Parathyroid adenoma (tissue), 2 donors: ENCODE measurements around the gene SUCLG2.

ENCODE experiments used
- H2AFZ ChIP-seq: fragments of 300-600 bp; sonication (generic); one replicate; pipeline ENCODE4 v1.7.0; 2017; ENCODE audit warnings: antibody characterized with exemption, mild to moderate bottlenecking
- H3K27ac ChIP-seq: fragments of 300-600 bp; sonication (generic); one replicate; pipeline ENCODE4 v1.7.0; 2017
- H3K27me3 ChIP-seq: fragments of 300-600 bp; sonication (generic); one replicate; pipeline ENCODE4 v1.7.0; 2017; ENCODE audit warnings: low read length; ENCODE audit not compliant: control insufficient read depth, insufficient read depth
- H3K36me3 ChIP-seq: fragments of 300-600 bp; sonication (generic); one replicate; pipeline ENCODE4 v1.7.0; 2017; ENCODE audit warnings: low read length; ENCODE audit not compliant: control insufficient read depth, insufficient read depth
- H3K4me1 ChIP-seq: fragments of 300-600 bp; sonication (generic); one replicate; pipeline ENCODE4 v1.7.0; 2017; ENCODE audit warnings: control low read depth
- H3K4me2 ChIP-seq: fragments of 300-600 bp; sonication (generic); one replicate; pipeline ENCODE4 v1.7.0; 2017; ENCODE audit warnings: low read length
- H3K4me3 ChIP-seq: fragments of 300-600 bp; sonication (generic); one replicate; pipeline ENCODE4 v1.7.0; 2017; ENCODE audit warnings: low read depth, low read length
- H3K79me2 ChIP-seq: fragments of 300-600 bp; sonication (generic); one replicate; pipeline ENCODE4 v1.7.0; 2017; ENCODE audit warnings: control low read depth
- H3K9ac ChIP-seq: fragments of 300-600 bp; sonication (generic); one replicate; pipeline ENCODE4 v1.7.0; 2017; ENCODE audit warnings: mild to moderate bottlenecking
- H3K9me3 ChIP-seq: fragments of 300-600 bp; sonication (generic); one replicate; pipeline ENCODE4 v1.7.0; 2017; ENCODE audit warnings: low read length; ENCODE audit not compliant: control insufficient read depth
- TF ChIP-seq, protein P1 (sequence below): fragments of 300-600 bp; sonication (generic); IDR thresholded peaks from one replicate; pipeline ENCODE4 v1.7.0; 2017; ENCODE audit warnings: antibody characterized with exemption, mild to moderate bottlenecking
- donor health status: primary hyperparathyroidism.

Gene SUCLG2

DNA sequence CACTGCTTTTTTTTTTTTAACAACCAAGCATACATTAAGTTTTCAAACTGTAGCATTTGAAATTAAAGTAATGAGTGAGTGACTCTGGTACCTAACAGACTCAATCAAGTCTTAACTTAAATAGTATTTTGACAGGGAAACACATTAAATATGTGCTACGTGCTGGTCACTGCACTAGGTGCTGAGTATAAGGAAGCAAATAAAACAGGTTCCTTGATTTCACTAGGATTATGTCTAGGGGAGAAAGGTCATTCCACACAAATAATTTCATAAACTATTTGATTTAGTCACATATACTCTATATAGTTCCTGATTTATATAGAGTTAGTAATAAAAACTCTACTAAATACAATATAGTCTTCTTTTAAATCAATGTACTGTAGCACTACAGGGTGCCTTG is 89.4 kb downstream of the SUCLG2 start:
- Histone ChIP-seq H2AFZ (no peak overlapping the region), H3K4me2 (no peak overlapping the region), H3K27ac (no peak overlapping the region), H3K36me3 (no peaks in the 10 kb centered on the region), H3K27me3 (no peaks in the 10 kb centered on the region), H3K9me3 (no peaks in the 10 kb centered on the region), H3K79me2 (peaks cover 9% of the 10 kb centered on the region), H3K9ac (no peak overlapping the region), H3K4me1 (no peaks in the 10 kb centered on the region), H3K4me3 (no peak overlapping the region)
- TF ChIP-seq, protein P1, sequence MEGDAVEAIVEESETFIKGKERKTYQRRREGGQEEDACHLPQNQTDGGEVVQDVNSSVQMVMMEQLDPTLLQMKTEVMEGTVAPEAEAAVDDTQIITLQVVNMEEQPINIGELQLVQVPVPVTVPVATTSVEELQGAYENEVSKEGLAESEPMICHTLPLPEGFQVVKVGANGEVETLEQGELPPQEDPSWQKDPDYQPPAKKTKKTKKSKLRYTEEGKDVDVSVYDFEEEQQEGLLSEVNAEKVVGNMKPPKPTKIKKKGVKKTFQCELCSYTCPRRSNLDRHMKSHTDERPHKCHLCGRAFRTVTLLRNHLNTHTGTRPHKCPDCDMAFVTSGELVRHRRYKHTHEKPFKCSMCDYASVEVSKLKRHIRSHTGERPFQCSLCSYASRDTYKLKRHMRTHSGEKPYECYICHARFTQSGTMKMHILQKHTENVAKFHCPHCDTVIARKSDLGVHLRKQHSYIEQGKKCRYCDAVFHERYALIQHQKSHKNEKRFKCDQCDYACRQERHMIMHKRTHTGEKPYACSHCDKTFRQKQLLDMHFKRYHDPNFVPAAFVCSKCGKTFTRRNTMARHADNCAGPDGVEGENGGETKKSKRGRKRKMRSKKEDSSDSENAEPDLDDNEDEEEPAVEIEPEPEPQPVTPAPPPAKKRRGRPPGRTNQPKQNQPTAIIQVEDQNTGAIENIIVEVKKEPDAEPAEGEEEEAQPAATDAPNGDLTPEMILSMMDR, result no peak

DNA sequence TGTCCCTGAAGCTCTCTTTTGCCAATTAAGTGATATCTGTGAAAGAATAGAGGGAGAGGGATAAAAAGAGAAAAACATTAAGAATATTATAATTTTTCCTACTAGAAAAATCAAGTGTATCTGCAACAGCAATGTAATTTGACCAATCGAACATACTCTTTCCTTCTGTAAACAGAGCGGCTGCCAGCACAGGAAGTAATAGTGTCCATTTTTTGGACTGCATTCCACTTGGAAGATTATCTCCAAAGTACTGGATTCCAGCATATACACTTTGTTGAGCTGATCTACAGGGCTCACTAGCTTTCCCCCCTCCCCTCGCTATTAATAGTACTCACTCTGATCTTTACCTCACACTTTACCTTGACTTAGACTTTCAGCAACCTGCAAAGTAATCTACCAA is 90.4 kb downstream of the SUCLG2 start:
- Histone ChIP-seq H3K4me1 (no peaks in the 10 kb centered on the region), H3K9ac (no peak overlapping the region), H3K36me3 (no peaks in the 10 kb centered on the region), H2AFZ (no peak overlapping the region), H3K27me3 (no peaks in the 10 kb centered on the region), H3K4me3 (no peak overlapping the region), H3K4me2 (no peak overlapping the region), H3K27ac (no peak overlapping the region), H3K9me3 (no peaks in the 10 kb centered on the region), H3K79me2 (peaks cover 7% of the 10 kb centered on the region)
- TF ChIP-seq, protein P1, result no peak

DNA sequence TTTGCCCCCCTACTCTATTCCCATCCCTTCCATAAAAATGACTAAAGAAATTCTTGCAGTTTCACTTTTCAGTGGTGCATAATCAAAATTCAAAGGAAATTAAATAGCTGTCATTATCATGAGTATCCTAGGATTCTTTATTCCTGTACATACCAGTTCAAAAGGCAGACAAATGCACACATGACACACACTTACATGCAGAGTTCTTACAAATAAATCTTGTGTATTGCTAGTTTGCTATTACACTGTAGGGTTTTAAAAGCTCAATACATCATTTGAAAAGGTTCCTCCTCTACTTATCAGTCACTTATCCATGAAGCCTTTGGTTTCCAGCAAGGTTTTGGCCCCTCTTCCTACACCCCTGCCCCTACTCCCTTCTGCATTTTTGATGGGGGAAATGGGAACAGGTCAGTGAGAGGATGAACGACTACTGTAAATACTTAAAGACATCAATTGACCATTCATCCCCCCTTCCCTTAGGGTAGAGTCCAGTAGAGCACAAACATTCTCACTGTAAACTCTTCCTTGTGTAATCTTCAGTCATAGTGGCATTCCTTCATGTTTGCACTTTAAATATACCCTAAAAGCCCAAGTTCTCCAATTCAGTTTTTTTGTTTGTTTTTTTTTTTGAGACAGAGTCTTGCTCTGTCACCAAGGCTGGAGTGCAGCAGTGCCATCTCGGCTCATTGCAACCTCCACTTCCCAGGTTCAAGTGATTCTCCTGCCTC is 92.6 kb downstream of the SUCLG2 start:
- Histone ChIP-seq H3K4me2 (no peak overlapping the region), H2AFZ (no peak overlapping the region), H3K4me3 (no peak overlapping the region), H3K9me3 (no peaks in the 10 kb centered on the region), H3K9ac (no peak overlapping the region), H3K36me3 (no peaks in the 10 kb centered on the region), H3K4me1 (no peaks in the 10 kb centered on the region), H3K27ac (no peak overlapping the region), H3K27me3 (no peaks in the 10 kb centered on the region), H3K79me2 (peaks cover 3% of the 10 kb centered on the region)
- TF ChIP-seq, protein P1, result no peak

DNA sequence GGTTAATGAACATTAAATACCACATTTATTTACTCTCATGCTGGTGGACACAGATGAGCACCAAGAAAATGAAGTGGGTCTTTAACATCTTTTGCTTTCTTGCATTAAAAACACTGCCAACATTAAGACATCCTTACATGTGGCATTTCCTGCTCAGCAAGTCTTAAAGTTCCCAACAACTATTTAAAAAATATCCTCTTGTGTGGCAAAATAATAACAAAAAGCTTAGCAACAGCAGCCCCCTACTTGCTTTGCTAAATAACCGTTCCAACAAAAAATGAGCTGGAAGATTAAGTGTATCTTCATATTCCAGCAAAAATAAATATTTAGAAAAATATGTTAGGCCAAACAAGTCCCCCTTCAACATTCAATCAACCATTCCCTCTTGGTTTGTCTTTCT is 93.1 kb downstream of the SUCLG2 start:
- H3K4me1 ChIP-seq, result no peaks in the 10 kb centered on the region
- H3K36me3 ChIP-seq, result no peaks in the 10 kb centered on the region
- H3K9me3 ChIP-seq, result no peaks in the 10 kb centered on the region
- TF ChIP-seq, protein P1, result no peak
- H3K27me3 ChIP-seq, result no peaks in the 10 kb centered on the region
- no peak overlapping the region for H3K4me3 ChIP-seq
- no peak overlapping the region for H2AFZ ChIP-seq
- no peak overlapping the region for H3K4me2 ChIP-seq
- H3K27ac ChIP-seq, result no peak overlapping the region
- no peak overlapping the region for H3K9ac ChIP-seq
- H3K79me2 ChIP-seq, result peaks cover 3% of the 10 kb centered on the region

DNA sequence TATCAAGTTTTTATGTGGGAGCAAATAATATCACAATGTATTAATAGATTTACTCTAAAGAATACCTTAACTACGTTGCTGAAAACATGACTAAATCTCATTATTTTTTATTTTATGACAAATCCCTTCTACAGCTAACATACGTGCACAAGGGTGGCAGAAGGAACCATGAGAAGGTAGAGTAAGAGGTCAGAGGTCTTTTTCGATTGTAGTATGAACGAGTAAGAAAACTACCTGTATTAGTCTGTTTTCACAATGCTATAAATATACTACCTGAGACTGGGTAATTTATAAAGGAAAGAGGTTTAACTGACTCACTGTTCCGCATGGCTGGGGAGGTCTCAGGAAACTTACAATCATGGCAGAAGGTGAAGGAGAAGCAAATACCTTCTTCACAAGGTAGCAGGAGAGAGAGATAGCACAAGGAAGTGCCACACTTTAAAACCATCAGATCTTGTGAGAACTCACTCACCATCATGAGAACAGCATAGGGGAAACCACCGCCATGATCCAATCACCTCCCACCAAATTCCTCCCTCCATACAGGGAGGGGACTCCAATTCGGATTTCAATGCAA is 95.3 kb downstream of the SUCLG2 start:
- Histone ChIP-seq H3K27me3 (no peaks in the 10 kb centered on the region), H3K4me1 (no peaks in the 10 kb centered on the region), H3K9ac (no peak overlapping the region), H3K9me3 (no peaks in the 10 kb centered on the region), H3K4me2 (no peak overlapping the region), H3K36me3 (no peaks in the 10 kb centered on the region), H3K4me3 (no peak overlapping the region), H3K27ac (no peak overlapping the region), H3K79me2 (peaks cover 3% of the 10 kb centered on the region), H2AFZ (no peak overlapping the region)
- TF ChIP-seq, protein P1, result no peak
